ENCODE data around the gene MGAT5. TPM values are rescaled to one million over a fixed set of nuclear protein-coding genes. Genes with fewer than 3 reads are reported as not detected.

Gene MGAT5
- total RNA-seq, 1 donor = 17.0 TPM

GRCh38 chr2:134436706-134437105 is 182.8 kb downstream of the MGAT5 start:
- DNase-seq (ENCODE audit: low read depth in 2 of 3, low spot score in 2 of 3) = no peak

DNA sequence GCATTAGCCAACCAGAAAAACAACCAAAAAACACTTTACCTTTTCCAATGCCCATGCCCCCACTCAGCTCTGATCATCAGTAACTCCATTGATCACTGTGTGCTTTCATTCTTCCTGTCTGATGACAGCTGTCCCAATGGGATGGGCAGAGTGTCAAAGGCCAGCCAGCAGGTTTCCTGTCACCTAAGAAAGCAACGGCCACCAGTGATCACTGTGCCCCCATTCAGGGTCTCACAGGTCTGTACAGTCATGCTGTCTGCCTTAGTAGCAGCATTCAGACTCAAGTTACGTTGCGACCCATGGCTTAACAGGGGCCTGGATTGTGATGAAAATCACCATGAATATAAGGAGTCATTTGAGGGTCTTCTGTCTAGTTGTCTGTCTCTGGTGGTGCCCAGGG is 184.5 kb downstream of the MGAT5 start:
- DNase-seq (ENCODE audit: low read depth in 2 of 3, low spot score in 2 of 3) = no peak

DNA sequence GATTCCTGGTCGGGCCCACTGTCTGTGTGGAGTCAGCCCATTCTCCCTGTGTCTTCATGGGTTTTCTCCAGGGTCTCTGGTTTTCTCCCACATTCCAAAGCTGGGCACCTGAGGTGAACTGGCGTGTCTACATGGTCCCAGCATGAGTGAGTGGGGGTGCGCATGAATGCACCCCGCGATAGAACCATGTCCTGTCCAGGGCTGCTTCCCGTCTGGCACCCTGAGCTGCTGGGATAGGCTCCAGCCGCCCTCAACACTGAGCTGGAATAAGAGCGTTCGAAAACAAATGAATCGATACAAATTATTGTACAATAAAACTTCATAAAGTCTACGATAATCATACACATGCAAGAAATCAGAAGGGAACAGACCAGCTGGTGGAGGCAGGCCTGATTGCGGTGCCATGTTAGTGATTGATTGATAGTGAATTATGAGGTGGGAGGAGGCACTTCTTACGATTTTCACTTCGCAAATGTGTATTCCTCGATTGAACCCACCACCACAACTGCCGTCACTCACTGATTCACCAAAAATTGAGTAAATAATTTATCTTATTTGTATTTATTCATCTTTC is 186.6 kb downstream of the MGAT5 start:
- DNase-seq (ENCODE audit: low read depth in 2 of 3, low spot score in 2 of 3) = no peak

DNA sequence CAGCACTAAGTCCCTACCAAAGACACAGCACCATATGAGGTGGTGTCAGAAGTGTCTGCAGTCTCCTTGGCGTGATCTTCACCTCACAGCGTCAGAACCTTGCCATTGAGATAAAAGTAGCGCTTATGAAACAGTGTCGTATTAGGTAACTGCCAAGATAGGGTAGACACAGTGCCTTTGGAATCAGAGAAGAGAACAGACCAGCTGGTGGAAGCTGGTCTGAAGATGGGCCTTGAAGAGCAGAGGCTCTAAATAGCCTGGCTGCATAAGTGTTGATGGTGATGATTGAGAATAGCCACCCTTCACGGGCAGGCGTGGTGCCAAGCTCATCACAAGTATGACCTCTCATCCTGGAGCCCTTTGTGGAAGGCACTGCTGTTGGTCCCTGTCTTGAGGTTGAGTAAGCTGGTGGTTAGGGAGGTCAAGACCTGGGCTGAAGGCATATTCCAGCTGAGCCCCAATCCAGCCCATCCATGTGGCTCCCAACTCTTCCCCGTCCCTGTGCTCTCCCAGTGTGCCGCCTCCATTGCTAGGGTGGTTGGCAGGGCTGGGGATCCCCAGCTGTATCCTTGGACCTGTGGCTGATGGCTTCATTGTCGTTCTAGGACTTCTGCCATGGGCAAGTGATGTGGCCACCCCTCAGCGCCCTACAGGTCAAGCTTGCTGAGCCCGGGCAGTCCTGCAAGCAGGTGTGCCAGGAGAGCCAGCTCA is 187.4 kb downstream of the MGAT5 start:
- DNase-seq (ENCODE audit: low read depth in 2 of 3, low spot score in 2 of 3) = no peak

- no peak for DNase-seq (ENCODE audit: low read depth in 2 of 3, low spot score in 2 of 3)
Observed at GRCh38 chr2:134443814-134444480, 190.1 kb downstream of the MGAT5 start.

GRCh38 chr2:134445116-134445515 is 191.2 kb downstream of the MGAT5 start:
- no peak for DNase-seq (ENCODE audit: low read depth in 2 of 3, low spot score in 2 of 3)

DNA sequence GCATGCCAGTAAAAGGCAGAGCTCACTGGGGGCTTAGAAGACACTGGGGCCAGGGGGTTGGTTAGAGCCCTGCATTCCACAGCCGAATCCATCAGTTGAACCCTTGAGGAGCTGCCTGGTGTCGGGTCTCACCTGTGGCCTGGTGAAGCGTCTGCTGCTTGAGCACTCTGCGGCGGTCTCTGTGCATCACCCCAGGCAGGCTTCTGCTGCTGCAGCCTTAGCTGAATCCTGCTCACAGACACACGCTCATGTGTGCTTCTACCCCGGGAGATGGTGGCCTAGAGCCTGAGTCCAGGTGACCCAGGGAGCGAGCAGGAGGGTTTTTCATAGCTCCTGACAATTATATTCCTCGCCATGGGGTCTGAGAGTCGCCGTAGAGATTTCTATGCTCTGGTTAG is 192.1 kb downstream of the MGAT5 start:
- no peak for DNase-seq (ENCODE audit: low read depth in 2 of 3, low spot score in 2 of 3)

DNA sequence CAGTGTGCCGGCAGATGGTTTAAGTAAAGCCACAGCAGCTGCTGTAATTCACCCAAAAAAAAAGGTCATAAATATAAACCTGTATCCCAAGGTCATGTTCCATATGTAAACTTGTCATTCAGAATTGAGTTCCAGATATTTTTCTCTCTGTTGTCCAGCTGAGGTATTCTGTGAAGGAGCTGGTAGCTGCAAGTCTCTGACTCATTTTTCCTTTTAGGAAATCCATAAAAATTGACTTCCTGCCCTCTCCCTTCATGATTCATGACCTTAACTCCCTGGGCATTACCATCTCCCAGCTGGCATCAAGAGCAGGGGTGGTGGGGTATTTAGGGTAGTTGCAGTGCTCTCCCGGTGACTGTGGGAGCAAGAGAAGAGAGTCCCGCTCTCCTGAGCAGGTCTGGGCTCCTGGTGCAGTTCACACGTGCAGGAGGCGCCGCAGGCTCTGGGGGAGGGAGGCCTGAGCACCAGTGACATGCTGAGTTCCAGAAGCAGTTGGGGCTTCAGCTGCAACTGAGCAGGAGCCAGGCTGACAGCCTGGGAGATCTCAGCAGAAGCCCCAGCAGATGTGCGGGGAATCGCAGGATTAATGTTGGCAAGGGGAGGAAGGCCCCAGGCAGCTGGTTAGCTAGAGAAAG is 192.6 kb downstream of the MGAT5 start:
- DNase-seq (ENCODE audit: low read depth in 2 of 3, low spot score in 2 of 3) = no peak

DNA sequence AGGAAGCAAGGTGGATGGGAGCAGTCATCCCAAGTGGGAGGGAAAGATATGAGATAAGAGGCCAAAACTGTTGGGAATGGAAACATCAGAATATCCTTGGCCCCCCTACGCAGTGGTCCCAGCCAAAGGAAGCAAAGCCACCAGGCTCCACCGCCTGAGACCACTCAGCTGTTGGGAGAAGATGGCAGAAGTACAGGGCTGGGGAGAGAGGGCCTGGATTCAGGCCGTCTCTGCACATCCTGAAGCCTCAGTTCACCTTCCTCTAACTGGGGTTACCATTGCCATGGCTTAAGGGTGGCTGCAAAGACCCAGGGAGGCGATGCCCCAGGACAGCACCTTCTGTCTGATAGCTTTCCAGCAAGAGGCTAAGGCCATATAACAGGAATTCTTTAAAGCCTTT is 193.8 kb downstream of the MGAT5 start:
- no peak for DNase-seq (ENCODE audit: low read depth in 2 of 3, low spot score in 2 of 3)

- no peak for DNase-seq (ENCODE audit: low read depth in 2 of 3, low spot score in 2 of 3)
Observed at GRCh38 chr2:134448650-134449049, 194.8 kb downstream of the MGAT5 start.

DNA sequence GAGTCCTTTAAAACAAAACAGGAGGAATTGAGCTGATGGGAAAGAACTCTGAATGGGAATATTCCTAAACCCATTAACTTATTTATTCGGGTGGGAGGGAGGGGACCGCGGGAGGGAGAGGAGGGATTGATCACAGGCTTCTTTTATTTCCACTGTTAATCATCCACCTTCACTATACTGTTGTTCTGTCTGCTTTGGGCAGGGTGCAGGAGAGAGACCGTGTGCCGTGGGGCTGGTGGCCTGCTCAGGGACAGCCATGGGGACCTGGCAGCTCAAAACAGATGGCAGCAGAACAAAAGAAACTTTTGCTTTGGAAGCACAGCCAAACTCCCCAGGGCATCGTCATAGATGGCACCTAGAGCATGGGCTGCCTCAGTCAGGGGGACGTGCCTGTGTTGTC is 195.3 kb downstream of the MGAT5 start:
- no peak for DNase-seq (ENCODE audit: low read depth in 2 of 3, low spot score in 2 of 3)

DNA sequence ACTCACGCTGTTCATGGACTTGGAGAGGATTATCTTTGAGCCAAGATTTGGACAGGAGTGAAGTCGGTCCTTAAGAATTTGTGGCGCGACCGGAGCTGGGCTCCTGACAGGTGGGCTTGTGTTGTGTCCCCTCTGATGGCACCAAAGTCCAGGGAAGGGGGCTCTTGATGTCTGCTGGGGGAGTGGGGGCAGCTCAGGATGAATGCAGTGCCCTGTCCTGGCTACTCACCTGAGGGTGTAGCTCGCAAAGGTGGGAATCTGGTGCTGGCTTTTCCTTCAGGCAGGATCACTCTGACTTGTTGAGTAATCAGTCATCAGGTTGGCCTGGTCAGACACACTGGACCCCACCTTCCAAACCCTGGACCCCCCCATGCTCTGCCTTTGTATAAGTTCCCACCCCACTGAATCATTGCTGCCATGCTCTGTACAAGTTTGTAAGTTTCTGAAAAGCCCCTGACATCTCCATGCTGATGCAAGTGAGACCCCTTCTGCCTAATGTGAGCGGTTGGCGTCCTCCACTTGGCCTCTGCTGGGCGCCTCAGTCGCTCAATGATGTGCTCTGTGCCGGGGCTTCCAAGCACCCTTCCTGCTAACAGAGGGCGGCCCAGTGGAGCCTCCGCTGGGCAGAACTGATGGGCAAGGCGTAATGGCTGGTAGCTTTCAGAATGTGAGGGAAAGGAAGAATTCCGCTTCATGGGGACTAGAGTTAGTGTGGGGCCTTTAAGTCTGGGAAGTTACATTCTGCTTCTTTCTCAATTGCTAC is 196.1 kb downstream of the MGAT5 start:
- DNase-seq (ENCODE audit: low read depth in 2 of 3, low spot score in 2 of 3) = no peak

GRCh38 chr2:134451347-134451630 is 197.4 kb downstream of the MGAT5 start:
- no peak for DNase-seq (ENCODE audit: low read depth in 2 of 3, low spot score in 2 of 3)

DNA sequence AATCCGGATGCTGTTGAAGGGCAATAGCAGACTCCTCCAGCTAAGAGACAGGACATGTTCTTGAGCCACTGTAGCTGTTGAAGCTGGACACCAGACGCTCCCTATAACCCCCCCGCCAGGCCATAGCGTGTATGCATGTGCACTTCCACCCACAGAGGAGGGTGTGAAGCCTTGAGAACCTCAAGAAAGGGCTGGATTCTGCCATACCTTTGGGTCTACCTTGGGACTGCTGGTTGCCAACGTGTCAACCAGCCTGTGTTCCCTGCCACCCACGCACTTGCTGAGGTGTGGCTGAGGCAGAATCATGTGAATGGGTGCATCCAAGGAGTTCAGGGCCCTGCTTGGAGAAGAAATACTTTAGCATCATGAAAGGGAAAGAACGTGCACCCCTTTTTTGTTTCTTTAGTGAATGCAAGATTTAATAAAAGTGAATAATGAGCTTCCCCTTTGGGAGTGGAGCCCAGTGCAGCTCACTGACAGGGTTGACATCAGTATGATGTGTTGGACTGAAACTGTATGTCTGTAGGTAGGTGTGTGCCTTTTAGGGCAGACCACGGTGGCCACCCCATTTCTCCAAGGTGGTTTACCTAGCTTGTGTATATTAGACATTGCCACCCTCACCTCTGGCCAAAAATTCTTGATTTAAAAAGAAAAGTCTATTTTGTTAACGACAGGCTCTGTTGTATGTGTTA is 198.3 kb downstream of the MGAT5 start:
- no peak for DNase-seq (ENCODE audit: low read depth in 2 of 3, low spot score in 2 of 3)

DNA sequence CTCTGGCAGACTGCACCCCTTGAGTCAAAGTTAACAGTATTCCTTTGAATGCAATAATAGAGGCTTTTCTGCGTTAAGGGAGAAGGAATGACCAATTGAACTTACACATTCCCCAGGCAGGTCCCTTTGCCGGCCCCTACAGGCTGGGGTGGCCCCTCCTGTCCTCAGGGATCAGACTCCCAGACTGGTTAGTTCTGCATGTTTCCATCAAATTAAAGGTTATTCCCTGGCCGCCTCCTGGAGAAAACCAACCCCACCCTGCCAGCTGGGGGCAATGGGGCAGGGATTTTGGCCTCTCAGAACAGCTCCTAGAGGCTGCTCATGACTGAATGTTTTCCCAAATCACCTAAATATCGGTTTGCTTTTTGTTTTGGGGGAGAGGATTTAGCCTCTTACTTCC is 199.6 kb downstream of the MGAT5 start:
- DNase-seq (ENCODE audit: low read depth in 2 of 3, low spot score in 2 of 3) = no peak

GRCh38 chr2:134453973-134454372 is 200.1 kb downstream of the MGAT5 start:
- DNase-seq (ENCODE audit: low read depth in 2 of 3, low spot score in 2 of 3) = no peak

- no peak for DNase-seq (ENCODE audit: low read depth in 2 of 3, low spot score in 2 of 3)
Observed at GRCh38 chr2:134454426-134454825, 200.6 kb downstream of the MGAT5 start.

DNA sequence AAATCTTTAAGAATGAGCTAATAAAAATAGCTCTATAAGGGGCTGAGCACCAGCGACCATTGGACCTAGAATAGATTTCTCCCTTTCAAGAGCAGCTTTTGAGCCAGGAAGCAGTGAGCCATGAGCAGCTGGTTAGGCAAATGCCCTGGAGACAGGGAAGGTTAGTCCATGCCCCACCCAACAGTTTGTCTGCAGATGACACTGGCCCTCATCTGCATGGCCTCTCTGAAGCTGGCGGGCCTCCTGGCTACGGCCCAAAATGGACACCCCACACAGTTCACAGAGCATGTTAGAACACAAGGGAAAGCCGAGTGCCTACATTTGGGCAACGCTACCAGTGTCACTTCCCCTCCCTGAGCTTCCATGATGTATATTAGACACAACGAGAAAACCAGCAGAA is 201.1 kb downstream of the MGAT5 start:
- no peak for DNase-seq (ENCODE audit: low read depth in 2 of 3, low spot score in 2 of 3)

DNA sequence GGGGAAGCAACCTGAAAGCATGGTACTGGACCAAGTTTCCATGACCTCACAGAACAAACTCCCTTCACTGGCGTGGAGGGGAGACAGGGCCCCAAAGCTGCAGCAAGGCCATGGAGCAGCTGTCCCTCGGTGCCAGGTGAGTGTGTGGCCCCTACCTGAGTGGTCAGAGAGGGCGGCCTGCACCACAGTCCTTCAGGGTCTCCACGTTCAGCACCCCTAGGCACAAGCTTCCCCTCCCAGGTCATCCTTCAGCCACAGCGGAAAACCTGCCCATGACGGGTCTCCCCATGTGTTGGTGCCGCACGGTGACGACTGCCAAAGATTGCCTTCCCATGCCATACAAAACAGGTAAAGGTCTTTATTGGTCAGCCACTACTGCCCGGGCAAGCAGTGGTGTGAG is 201.6 kb downstream of the MGAT5 start:
- DNase-seq (ENCODE audit: low read depth in 2 of 3, low spot score in 2 of 3) = no peak

- peak in 1 of 3 donors; percentile 7 for DNase-seq (ENCODE audit: low read depth in 2 of 3, low spot score in 2 of 3)
Observed at GRCh38 chr2:134457353-134457752, 203.5 kb downstream of the MGAT5 start.

All from hematopoietic multipotent progenitor cell (in vitro differentiated cells).